ENCODE measurements around the gene IP6K3.

- TF ChIP-seq EZH2 (IDR thresholded peaks at IDR 0.05) = no peak
- no peak for TF ChIP-seq EZH2phosphoT487 (IDR thresholded peaks at IDR 0.05)
- TF ChIP-seq CTCF (IDR thresholded peaks at IDR 0.05) = no peak
Observed at GRCh38 chr6:33786736-33787135, 40.0 kb upstream of the IP6K3 start.

Measured in neural progenitor cell (in vitro differentiated cells).